Choroid plexus epithelial cell (primary cell): Measurements from ENCODE around the gene SSTR3.

ENCODE experiments used
- DNase-seq: peaks from one replicate; pipeline ENCODE4 v3.0.0-alpha.2; 2010; ENCODE audit warnings: low read depth
- H3K4me3 ChIP-seq: 2 replicates; pipeline ENCODE4 v1.5.1; 2011; ENCODE audit warnings: low read depth, mild to moderate bottlenecking, control low read depth, low read length, moderate library complexity
- TF ChIP-seq, protein P1 (sequence below): conservative IDR thresholded peaks from 2 replicates; pipeline ENCODE4 v1.5.1; 2011; ENCODE audit warnings: low read depth, mild to moderate bottlenecking, control low read depth, inconsistent platforms, low read length, moderate library complexity

Gene SSTR3

DNA sequence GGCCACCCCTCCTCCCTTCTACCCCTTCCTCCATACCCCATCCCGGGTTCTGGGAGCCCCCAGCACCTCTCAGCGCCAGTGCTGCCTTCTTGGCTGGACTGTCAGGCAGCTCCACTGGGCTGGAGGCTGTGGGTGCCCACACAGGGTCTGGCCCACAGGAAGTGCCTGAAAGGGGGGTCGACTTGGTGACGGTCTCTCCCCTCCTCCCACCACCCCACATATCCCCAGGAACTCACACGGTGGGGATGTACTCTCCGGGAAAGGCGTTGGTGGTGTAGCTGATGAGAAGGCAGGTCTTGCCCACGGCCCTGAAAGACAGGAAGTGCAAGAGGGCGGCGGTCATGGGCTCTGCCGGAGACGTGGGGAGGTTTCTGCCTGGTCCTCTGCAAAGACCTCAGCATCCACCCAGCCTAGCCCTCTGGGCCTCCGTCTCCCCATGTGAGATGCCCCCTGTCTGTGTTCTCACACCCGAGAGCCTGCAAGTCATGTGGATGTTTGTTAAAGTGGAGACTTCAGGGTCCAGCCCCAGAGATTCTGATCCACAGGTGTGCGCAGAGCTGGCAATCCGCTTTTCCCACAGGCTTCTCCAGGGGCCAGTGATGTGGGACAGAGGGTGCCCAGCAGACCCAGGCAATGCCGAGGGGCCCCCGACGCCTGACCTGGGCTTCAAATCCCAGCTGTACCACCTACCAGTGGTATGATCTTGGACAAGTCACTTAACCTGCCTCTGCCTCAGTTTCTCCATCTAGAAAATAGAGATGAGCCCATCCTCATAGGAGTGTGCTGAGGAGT, 29.3 kb upstream of the SSTR3 start:
- TF ChIP-seq, protein P1, sequence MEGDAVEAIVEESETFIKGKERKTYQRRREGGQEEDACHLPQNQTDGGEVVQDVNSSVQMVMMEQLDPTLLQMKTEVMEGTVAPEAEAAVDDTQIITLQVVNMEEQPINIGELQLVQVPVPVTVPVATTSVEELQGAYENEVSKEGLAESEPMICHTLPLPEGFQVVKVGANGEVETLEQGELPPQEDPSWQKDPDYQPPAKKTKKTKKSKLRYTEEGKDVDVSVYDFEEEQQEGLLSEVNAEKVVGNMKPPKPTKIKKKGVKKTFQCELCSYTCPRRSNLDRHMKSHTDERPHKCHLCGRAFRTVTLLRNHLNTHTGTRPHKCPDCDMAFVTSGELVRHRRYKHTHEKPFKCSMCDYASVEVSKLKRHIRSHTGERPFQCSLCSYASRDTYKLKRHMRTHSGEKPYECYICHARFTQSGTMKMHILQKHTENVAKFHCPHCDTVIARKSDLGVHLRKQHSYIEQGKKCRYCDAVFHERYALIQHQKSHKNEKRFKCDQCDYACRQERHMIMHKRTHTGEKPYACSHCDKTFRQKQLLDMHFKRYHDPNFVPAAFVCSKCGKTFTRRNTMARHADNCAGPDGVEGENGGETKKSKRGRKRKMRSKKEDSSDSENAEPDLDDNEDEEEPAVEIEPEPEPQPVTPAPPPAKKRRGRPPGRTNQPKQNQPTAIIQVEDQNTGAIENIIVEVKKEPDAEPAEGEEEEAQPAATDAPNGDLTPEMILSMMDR = no peak
- no peak for DNase-seq
- H3K4me3 ChIP-seq = no peak overlapping the region

DNA sequence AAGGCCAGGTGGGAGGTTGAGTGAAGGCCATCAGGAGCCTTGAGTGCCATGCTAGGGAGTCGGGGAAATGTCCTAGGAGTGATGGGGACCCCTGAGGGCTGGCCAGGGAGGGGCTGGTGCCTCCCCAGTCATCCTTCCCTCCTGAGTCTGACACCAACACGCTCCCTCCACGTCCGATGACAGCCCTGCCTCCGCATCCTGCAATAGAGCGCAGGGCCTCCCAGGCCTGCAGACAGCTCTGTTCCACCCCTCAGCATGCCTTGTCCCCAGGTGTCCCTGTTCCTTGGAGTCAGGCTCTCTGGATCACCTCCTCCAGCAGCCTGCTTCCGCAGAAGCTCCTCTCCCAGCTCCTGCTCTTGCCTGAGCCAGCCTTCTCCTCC, 28.7 kb upstream of the SSTR3 start:
- DNase-seq = no peak
- TF ChIP-seq, protein P1 = no peak
- H3K4me3 ChIP-seq = no peak overlapping the region

DNA sequence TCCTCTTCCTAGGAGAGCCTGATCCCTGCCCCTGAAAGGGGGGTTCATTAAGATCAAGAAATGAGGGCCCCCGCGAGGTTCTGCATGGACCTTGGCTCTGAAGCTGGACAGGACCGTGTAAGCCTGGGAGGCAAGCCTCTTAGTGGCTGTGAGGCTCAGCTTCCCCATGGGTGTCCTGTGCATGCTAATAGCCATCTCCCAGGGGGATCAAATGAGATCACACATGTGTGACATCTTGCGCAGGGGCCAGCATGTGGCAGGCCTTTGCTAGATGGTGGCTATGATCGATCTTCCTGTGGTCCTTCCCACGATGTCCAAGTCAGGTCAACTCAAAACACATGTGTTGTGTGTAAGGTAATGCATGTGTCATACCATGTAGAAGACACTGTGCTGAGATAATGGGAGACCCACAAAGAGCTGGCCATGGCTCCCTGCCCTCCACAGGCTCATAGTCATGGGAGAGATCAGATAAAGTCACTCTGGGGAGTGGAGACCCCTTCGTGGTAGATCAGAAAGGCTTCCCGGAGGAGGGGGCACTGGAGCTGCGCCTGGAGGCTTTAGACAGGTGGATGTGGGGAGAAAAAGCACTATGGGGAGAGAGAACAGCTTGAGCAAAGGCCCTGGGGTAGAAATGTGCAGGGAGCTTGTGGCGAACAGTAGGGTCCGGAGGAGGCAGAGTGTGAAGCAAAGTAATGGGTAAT, 28.1 kb upstream of the SSTR3 start:
- no peak overlapping the region for H3K4me3 ChIP-seq
- no peak for DNase-seq
- TF ChIP-seq, protein P1 = no peak

DNA sequence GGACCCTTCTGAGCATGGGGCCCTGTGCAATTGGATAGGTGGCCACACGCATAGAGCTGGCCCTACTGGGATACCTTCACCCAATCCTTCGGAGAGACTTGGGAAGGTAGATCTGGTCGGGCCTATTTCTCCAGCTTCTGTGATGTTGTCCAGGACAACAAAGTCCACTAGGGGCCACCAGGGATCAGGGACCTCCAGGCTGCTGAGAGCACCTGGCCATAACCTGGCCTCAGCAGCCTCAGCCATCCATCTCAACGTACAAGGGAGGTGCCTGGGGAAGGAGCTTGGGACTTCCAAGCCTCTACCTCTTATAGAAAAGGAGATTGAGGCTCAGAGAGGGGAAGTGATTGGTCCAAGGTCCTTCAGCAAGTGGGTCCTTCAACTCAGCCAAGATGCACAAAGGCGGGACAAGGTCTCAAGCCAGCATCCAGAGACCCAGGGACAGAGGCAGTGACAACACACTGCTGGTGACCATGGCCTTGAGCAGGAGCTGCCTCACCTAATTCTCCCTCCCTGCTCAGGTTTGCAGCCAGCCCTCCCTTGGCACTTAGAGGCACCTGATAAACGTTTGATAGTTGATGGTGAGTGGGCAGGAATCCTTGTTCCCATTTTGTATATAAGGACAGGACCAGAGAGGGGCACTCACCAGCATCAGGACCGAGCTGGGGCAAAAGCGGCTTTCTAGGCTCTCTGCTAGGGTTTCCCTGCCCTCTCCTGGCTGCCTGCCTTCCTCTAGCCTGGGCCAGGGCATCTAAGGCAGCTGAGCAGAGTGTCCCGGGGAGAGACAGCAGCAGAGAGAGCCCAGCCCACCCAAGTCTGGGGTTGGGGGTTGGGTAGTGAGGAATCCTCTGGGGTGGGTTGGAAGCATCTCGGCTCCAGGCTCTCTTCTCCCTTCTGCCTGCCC, 27.3 kb upstream of the SSTR3 start:
- no peak overlapping the region for H3K4me3 ChIP-seq
- TF ChIP-seq, protein P1 = no peak
- DNase-seq = no peak

DNA sequence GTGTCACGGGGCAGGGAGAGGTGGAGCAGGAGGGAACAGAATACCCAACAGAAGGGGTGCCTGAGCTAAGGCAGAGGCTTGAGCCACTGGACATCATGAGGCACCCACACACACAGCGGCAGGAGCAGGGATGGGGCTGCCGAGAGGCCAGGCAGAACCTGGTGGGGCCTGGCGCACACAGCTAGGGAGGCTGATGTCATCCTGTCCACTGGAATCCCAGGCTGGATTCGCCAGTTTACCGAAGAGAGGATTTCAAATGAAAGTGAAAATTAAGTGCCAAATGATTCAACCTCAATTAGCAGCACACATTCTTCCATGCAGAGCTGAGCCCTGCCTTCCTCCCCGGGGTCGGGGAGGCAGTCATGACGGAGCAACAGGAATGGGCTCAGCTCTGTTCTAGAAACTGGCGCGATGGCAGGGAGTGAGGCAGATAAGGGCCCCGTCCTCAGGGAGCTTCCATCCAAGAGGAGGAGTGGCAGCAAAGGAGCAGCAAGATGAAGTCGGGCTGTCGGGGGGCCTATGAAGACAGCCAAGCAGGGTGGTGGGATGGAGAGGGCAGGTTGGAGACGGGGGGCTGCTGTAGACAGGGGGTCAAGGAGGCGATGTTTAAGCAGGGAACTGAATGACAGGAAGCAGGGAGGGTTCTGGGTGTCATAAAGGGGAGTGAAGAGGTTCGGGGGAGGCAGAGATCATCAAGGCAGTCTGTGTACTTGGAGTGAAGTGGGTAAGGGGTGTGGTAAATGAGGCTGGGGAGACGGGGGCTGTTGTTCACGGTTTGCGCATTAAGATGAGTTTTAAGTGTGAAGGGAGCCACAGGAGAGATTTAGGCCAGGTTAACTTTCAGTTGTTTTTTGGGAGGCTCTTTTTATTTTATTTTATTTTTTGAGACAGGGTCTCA, 25.3 kb upstream of the SSTR3 start:
- DNase-seq = peak; percentile 64
- H3K4me3 ChIP-seq = no peak overlapping the region
- TF ChIP-seq, protein P1 = no peak

DNA sequence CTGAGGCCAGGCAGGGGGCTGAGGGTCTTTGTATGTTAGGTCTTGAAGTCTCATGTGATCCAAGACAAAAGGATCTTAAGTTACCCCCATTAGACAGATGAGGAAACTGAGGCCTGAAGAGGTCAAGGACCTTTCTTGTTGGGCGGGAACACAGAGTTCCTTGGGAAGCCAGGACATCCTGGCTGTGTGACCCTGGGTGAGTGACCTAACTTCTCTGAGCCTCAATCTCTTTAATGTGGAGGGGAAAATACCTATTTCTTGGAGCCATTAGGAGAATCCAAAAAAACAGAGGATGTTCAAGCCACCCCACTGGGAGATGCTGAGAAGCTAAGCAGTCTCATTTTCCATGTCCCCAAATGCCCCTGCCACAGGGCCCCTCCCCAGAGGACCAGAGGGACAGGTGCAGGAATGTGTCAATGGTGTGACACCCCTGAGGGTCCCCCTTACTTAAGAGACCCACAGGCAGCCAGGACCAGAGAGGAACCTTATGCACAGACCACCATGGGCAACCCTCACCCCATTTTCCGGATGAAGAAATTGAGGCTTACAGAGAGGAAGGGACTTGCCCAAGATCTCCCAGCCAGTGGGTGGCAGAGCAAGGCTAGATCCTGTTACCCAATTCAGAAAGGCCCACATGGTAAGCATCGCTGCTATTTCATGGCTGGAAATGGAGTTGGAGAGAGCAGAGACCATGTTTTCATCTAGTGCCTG, 23.8 kb upstream of the SSTR3 start:
- no peak for DNase-seq
- TF ChIP-seq, protein P1 = no peak
- no peak overlapping the region for H3K4me3 ChIP-seq
